Upper lobe of right lung (tissue), 1 donor: ENCODE results near the gene IFNL2. TPM values are rescaled to one million over a fixed set of nuclear protein-coding genes. Genes with fewer than 3 reads are reported as not detected.

ENCODE experiments used
- ATAC-seq: fragments of 200-7000 bp; cut with Tn5 transposase; one replicate; pipeline ENCODE4 v1.9.1; 2020; ENCODE audit warnings: mild to moderate bottlenecking, moderate library complexity
- DNase-seq: peaks from one replicate; pipeline ENCODE4 v3.0.0-alpha.2; 2020
- H3K27ac ChIP-seq: fragments of 200-600 bp; one replicate; pipeline ENCODE4 v1.8.0; 2022
- H3K27me3 ChIP-seq: fragments of 200-600 bp; one replicate; pipeline ENCODE4 v1.8.0; 2022; ENCODE audit warnings: mild to moderate bottlenecking
- H3K36me3 ChIP-seq: fragments of 200-600 bp; one replicate; pipeline ENCODE4 v1.8.0; 2022
- H3K4me1 ChIP-seq: fragments of 200-600 bp; one replicate; pipeline ENCODE4 v1.8.0; 2022
- H3K4me3 ChIP-seq: fragments of 200-600 bp; one replicate; pipeline ENCODE4 v1.8.0; 2022; ENCODE audit warnings: mild to moderate bottlenecking
- H3K9me3 ChIP-seq: fragments of 200-600 bp; one replicate; pipeline ENCODE4 v1.8.0; 2022
- CTCF ChIP-seq: fragments of 200-600 bp; IDR thresholded peaks from one replicate; pipeline ENCODE4 v1.8.0; 2022; ENCODE audit warnings: antibody characterized with exemption
- intact Hi-C: fragments of 100-400 bp; cut with DNase I; formaldehyde crosslinking; loops from one replicate; pipeline ENCODE4 v1.11.0; 2022
- total RNA-seq: library from RNA; stranded (reverse); fragmentation: NEBNext Ultra II Directional; extraction: Animal tissue kit (Norgen Biotek cat#: 25700); gene quantifications from one replicate; pipeline ENCODE4 v1.2.1, GENCODE V29; 2021
- donor health status: DM: no; HTN: yes; CAD: no; lungs with severe emphysema.

The IFNL2 gene
- total RNA-seq, 1 donor from 2014 or later, result not detected

- H3K9me3 ChIP-seq, result no peaks in the 10 kb centered on the region
- no peak for DNase-seq
- TF ChIP-seq CTCF, result no peak
- no peak overlapping the region for H3K27ac ChIP-seq
- no peaks in the 10 kb centered on the region for H3K36me3 ChIP-seq
- no peaks in the 10 kb centered on the region for H3K4me1 ChIP-seq
- ATAC-seq, result no peak
- H3K4me3 ChIP-seq, result no peak overlapping the region
- peaks cover 33% of the 10 kb centered on the region for H3K27me3 ChIP-seq
- intact Hi-C loops, result no loop called here
Measured at GRCh38 chr19:39252458-39252857, 15.7 kb upstream of the IFNL2 start.

GRCh38 chr19:39253374-39254149 is 14.6 kb upstream of the IFNL2 start:
- Histone ChIP-seq H3K4me1 (no peaks in the 10 kb centered on the region), H3K36me3 (no peaks in the 10 kb centered on the region), H3K27me3 (peaks cover 22% of the 10 kb centered on the region), H3K9me3 (no peaks in the 10 kb centered on the region), H3K4me3 (no peak overlapping the region), H3K27ac (no peak overlapping the region)
- DNase-seq (no peak), ATAC-seq (no peak)
- TF ChIP-seq CTCF, result no peak
- intact Hi-C loops, result no loop called here

- no peak for ATAC-seq
- intact Hi-C loops, result no loop called here
Measured at GRCh38 chr19:39254531-39255345, 13.5 kb upstream of the IFNL2 start.

GRCh38 chr19:39257227-39257626 is 11.0 kb upstream of the IFNL2 start:
- no peak for ATAC-seq
- Histone ChIP-seq H3K4me3 (no peak overlapping the region), H3K4me1 (no peaks in the 10 kb centered on the region), H3K27ac (no peak overlapping the region), H3K9me3 (no peaks in the 10 kb centered on the region), H3K36me3 (no peaks in the 10 kb centered on the region), H3K27me3 (peaks cover 25% of the 10 kb centered on the region)
- DNase-seq, result no peak
- intact Hi-C loops, result no loop called here
- no peak for TF ChIP-seq CTCF

More at GRCh38 chr19:39254531-39255345, 13.5 kb upstream of the IFNL2 start:
- Histone ChIP-seq H3K27ac (no peak overlapping the region), H3K9me3 (no peaks in the 10 kb centered on the region), H3K36me3 (no peaks in the 10 kb centered on the region), H3K4me1 (no peaks in the 10 kb centered on the region), H3K4me3 (no peak overlapping the region), H3K27me3 (peaks cover 10% of the 10 kb centered on the region)
- no peak for TF ChIP-seq CTCF
- no peak for DNase-seq

- Histone ChIP-seq H3K9me3 (no peaks in the 10 kb centered on the region), H3K27me3 (peaks cover 54% of the 10 kb centered on the region), H3K36me3 (no peaks in the 10 kb centered on the region), H3K27ac (no peak overlapping the region), H3K4me3 (no peak overlapping the region), H3K4me1 (no peaks in the 10 kb centered on the region)
- DNase-seq (no peak), ATAC-seq (no peak)
- intact Hi-C loops, result no loop called here
- TF ChIP-seq CTCF, result no peak
Measured at GRCh38 chr19:39261704-39262103, 6.5 kb upstream of the IFNL2 start.
